ENCODE results near the gene HNRNPR. TPM values are rescaled to one million over a fixed set of nuclear protein-coding genes. Genes with fewer than 3 reads are reported as not detected.

The HNRNPR gene
- polyA plus RNA-seq, 1 experiment: 79.3 TPM

- H3K27me3 ChIP-seq (ENCODE audit: control insufficient read depth, insufficient read depth, low read length): no peaks in the 10 kb centered on the region
- no peak for TF ChIP-seq CTCF (IDR thresholded peaks at IDR 0.05; ENCODE audit: insufficient read depth, low read depth, low read length)
- POLR2A ChIA-PET: no interaction called here
- DNase-seq (ENCODE audit: low read depth): no peak
- no peaks in the 10 kb centered on the region for H3K36me3 ChIP-seq (ENCODE audit: control insufficient read depth, insufficient read depth, low read length)
- CTCF ChIA-PET: interaction anchor here (0.7 kb wide), 1 partner anchor 8 kb away, joined by 3 read pairs; no protein-coding TSS in a partner anchor
- no peak overlapping the region for H3K4me3 ChIP-seq (ENCODE audit: low read depth, low read length)
Observed at GRCh38 chr1:23387494-23387893, 43.4 kb upstream of the HNRNPR start.

- Histone ChIP-seq H3K27me3 (ENCODE audit: control insufficient read depth, insufficient read depth, low read length) (no peaks in the 10 kb centered on the region), H3K36me3 (ENCODE audit: control insufficient read depth, insufficient read depth, low read length) (no peaks in the 10 kb centered on the region), H3K4me3 (ENCODE audit: low read depth, low read length) (no peak overlapping the region)
- no peak for DNase-seq (ENCODE audit: low read depth)
- ChIA-PET CTCF (interaction anchor here (3.6 kb wide), 1 partner anchor 18 kb away, joined by 14 read pairs; no protein-coding TSS in a partner anchor), POLR2A (no interaction called here)
- no peak for TF ChIP-seq CTCF (IDR thresholded peaks at IDR 0.05; ENCODE audit: insufficient read depth, low read depth, low read length)
Observed at GRCh38 chr1:23385119-23385621, 41.1 kb upstream of the HNRNPR start.

GRCh38 chr1:23384312-23385058 lies 40.4 kb upstream of the HNRNPR start:
- POLR2A ChIA-PET: interaction anchor here (0.6 kb wide), 1 partner anchor 449 kb away, joined by 6 read pairs; no protein-coding TSS in a partner anchor
- TF ChIP-seq CTCF (IDR thresholded peaks at IDR 0.05; ENCODE audit: insufficient read depth, low read depth, low read length): no peak
- CTCF ChIA-PET: interaction anchor here (3.6 kb wide), 1 partner anchor 19 kb away, joined by 14 read pairs; no protein-coding TSS in a partner anchor
- no peak for DNase-seq (ENCODE audit: low read depth)
- Histone ChIP-seq H3K36me3 (ENCODE audit: control insufficient read depth, insufficient read depth, low read length) (no peaks in the 10 kb centered on the region), H3K27me3 (ENCODE audit: control insufficient read depth, insufficient read depth, low read length) (no peaks in the 10 kb centered on the region), H3K4me3 (ENCODE audit: low read depth, low read length) (no peak overlapping the region)

- ChIA-PET CTCF (interaction anchor here (3.6 kb wide), 1 partner anchor 20 kb away, joined by 14 read pairs; no protein-coding TSS in a partner anchor), POLR2A (interaction anchor here (0.6 kb wide), 1 partner anchor 449 kb away, joined by 6 read pairs; no protein-coding TSS in a partner anchor)
- Histone ChIP-seq H3K36me3 (ENCODE audit: control insufficient read depth, insufficient read depth, low read length) (no peaks in the 10 kb centered on the region), H3K4me3 (ENCODE audit: low read depth, low read length) (no peak overlapping the region), H3K27me3 (ENCODE audit: control insufficient read depth, insufficient read depth, low read length) (no peaks in the 10 kb centered on the region)
- no peak for DNase-seq (ENCODE audit: low read depth)
- no peak for TF ChIP-seq CTCF (IDR thresholded peaks at IDR 0.05; ENCODE audit: insufficient read depth, low read depth, low read length)
Observed at GRCh38 chr1:23383577-23384311, 39.7 kb upstream of the HNRNPR start.

All from BJ (cell line).